ENCODE data around the gene PAGE4. TPM values are rescaled to one million over a fixed set of nuclear protein-coding genes. Genes with fewer than 3 reads are reported as not detected.

The PAGE4 gene
- not detected for total RNA-seq

GRCh38 chrX:49829016-49829415 lies at the start of gene PAGE4:
TSS of gene PAGE4 (plus strand) at chrX:49829303. CDS start at chrX:49830429, 1,126 bp downstream.

GRCh38 chrX:49878834-49879655 lies 49.9 kb downstream of the PAGE4 start, which contains the start of gene USP27X:
TSS of gene USP27X (plus strand) at chrX:49879484. CDS start at chrX:49880308, 824 bp downstream.

Other genes starting within 250 kb of the PAGE4 start
- gene GAGE12H, start 249.4 kb upstream of the PAGE4 start, total RNA-seq = not detected
- gene GAGE2A, start 239.8 kb upstream of the PAGE4 start, total RNA-seq = not detected
- not detected for gene GAGE1, start 230.3 kb upstream of the PAGE4 start, total RNA-seq
- gene PAGE1, start 133.3 kb upstream of the PAGE4 start, total RNA-seq = not detected
- gene USP27X, start 50.2 kb downstream of the PAGE4 start, total RNA-seq = 1 to 10 TPM; 2.8 to 3.6 TPM
- 1 to 10 TPM; 3.1 to 3.5 TPM for gene CLCN5, start 93.3 kb downstream of the PAGE4 start, total RNA-seq

All from activated naive CD4-positive, alpha-beta T cell treated with anti-CD3 and anti-CD28 coated beads, Interleukin-2, amount 10 ng/mL, durations not matched to agents 5 hours and 36 hours (primary cell).